OCI-LY7 (cell line): ENCODE data around the gene RBCK1.

ENCODE experiments used
- EZH2phosphoT487 ChIP-seq: fragments of 200-600 bp; sonication (generic); IDR thresholded peaks from 2 replicates; pipeline ENCODE4 v1.6.1; 2018; ENCODE audit warnings: low read depth, borderline replicate concordance, mild to moderate bottlenecking, mixed run types, antibody characterized with exemption, low read length, moderate library complexity, mixed read lengths
- TF ChIP-seq, protein P1 (sequence below): fragments of 200-600 bp; sonication (generic); conservative IDR thresholded peaks from 2 replicates; pipeline ENCODE4 v1.5.1; 2014; ENCODE audit warnings: mild to moderate bottlenecking, antibody characterized with exemption, low read length, moderate library complexity, mixed read lengths

DNA sequence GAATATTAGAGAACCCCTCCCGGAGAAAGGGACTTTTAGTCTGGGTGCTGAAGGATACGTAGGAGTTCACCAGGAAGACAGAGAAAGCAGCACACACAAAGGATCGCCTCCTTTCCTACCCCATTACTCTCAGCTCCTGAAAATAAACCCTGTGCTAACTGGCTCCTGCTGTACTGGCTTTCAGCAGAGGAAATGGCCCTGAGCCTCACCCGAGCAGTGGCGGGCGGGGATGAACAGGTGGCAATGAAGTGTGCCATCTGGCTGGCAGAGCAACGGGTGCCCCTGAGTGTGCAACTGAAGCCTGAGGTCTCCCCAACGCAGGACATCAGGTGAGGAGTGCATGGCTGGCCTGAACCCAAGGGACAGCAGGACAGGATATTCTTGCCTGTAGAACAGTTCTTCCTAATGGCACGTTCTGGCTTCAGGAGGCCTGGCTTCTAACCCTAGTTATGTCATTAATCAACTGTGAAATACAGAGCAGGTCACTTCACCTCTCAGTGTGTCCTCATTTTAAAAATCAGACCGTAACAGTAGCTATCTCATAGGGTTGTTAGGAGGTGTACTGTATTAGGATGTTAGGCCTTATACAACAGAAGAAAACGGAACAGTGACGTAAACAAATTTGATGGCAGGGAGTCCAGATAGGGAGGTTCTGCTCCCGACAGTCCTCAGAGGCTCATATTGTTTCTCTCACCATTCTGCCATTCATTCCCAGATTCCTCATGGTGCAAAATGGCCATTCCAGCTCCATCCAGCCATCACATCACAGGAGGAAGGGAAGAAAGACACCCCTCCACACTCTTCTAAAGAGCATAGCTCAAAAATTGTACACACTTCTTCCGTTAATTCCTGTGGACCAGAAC is 1.8 kb downstream of the RBCK1 start:
- TF ChIP-seq, protein P1, sequence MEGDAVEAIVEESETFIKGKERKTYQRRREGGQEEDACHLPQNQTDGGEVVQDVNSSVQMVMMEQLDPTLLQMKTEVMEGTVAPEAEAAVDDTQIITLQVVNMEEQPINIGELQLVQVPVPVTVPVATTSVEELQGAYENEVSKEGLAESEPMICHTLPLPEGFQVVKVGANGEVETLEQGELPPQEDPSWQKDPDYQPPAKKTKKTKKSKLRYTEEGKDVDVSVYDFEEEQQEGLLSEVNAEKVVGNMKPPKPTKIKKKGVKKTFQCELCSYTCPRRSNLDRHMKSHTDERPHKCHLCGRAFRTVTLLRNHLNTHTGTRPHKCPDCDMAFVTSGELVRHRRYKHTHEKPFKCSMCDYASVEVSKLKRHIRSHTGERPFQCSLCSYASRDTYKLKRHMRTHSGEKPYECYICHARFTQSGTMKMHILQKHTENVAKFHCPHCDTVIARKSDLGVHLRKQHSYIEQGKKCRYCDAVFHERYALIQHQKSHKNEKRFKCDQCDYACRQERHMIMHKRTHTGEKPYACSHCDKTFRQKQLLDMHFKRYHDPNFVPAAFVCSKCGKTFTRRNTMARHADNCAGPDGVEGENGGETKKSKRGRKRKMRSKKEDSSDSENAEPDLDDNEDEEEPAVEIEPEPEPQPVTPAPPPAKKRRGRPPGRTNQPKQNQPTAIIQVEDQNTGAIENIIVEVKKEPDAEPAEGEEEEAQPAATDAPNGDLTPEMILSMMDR, result no peak
- TF ChIP-seq EZH2phosphoT487, result no peak
